ENCODE results near the gene ROR1.

Gene ROR1

DNA sequence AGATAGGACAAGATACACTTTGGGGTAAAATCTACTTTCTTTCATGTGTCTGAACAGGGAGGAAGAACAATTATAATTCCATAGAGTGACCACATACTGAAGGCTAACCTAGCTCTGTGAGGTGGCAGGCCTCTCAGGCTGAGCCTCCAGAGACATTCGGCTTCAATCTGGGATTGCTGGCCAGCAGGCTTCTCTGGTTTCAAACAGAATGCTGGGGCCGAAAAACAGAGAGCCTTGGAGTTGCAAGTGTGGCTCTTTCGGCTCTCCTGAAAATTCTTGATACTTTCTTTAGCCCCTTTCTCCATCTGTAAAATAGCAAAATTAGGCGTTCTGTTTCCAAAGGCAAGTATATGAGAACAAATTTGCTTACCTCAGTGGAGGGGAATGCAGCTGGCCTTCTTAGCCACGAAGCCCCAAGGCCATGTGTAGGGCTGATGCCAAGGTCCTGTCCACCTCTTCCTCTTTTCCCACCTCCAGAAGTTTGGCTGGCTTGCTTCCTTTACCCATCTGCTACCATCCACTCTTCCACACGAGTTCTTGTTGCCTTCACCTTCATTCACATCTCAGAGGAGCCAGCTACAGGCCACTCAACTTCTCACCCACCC lies 399.6 kb downstream of the ROR1 start:
- no peak for DNase-seq (ENCODE audit: low read depth, low spot score)

DNA sequence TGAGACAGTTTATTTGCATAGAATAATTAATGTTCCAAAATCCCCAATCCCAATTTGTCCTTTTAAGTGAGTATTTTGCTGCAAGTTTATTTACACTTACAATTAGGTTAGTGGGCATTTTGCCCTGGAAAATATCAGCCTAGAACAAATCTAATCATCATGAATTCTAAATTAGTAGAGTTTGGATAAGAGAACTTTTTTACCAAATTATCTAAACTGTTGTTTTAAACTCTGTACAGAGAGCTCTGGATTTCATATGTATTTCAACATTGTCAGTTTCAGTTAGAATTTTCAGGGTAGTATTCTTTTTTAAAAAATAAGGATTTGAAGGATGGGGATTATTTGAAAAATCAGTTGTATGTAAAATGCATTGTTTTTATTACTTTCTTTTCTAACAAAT lies 401.8 kb downstream of the ROR1 start:
- no peak for DNase-seq (ENCODE audit: low read depth, low spot score)

DNA sequence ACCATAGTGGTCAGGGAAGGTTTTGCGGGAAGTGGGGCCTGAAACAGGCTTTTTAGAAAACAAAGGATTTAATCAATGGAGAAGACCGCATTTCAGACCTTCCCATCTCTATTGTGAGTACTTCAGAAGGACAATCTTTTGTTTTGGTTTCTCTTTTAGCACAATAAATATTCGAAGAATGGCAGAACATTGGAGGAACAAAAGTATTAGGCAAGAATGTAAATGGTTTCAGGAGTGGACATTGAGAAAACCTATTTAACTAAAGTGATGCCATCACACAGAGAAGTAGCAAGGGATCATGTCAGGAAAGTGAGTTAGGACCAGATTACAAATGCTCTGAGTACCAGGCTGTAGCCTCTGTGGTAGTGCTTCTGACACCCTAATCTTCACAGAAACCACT lies 402.8 kb downstream of the ROR1 start:
- no peak for DNase-seq (ENCODE audit: low read depth, low spot score)

DNA sequence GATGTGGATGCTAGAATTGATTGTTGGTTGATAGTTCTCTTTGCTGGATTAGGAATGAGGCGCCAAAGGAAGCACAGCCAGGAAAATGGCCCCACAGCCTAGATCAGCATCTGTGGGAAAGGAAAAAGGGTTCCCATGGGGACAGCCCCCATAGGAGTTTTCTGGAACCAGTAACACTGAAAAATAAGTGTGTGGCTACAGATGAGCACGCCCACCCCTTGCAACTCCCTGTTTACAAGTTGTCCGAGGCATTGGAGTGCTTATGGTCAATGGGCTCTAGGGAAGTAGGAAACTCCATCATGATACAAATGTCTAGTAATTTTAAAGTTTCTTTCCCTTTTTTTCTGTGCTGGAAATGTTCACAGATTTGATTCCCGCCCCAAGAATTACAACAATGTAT lies 405.8 kb downstream of the ROR1 start:
- DNase-seq (ENCODE audit: low read depth, low spot score): no peak

DNA sequence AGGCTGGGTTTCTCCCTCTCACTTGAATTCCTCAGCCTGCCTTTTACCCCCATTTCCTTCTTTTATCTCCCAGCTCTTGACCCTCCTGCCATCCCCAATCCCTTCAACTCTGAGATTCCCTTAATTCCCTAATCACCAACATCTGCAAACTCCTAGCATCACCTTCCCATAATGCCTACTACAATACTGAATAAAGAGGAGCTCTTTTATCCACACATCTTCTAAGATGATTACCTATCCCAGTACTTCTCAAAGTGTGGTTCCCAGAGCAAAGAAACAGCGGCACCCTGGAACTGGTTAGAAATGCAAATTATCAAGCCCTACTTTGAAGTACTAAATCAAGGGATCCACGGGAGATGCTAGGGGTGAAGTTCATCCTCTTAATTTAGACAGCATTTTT lies 408.4 kb downstream of the ROR1 start:
- no peak for DNase-seq (ENCODE audit: low read depth, low spot score)

DNA sequence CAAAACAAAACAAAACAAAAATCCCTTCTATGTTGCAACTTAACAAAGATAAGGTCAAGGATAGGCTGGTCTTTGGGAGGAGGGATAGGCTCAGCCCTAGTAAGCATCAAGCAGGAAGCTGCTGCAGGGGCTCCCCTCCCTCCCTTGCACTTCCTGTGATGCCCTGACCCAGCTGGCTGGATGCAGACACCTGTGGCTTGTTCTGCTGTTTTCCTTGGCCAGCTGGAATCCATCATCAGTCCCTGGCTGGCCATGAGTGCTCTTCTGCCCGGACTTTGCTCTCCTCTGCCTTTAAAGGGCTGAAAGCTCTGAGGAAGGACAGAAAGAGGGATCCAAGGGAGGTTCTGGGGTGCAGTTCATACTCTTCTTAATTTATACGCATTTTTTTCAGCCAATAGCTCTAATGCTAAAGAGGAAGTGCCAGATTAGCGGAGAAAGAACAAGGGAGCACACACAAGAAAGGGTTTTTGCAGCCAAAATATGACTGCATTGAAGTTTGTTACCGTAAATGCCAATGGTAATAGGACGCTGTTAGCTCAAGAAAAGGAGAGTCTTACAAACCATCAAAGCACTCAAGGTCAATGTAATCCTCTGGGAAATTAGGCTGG lies 409.7 kb downstream of the ROR1 start:
- peak; percentile 25 for DNase-seq (ENCODE audit: low read depth, low spot score)

DNA sequence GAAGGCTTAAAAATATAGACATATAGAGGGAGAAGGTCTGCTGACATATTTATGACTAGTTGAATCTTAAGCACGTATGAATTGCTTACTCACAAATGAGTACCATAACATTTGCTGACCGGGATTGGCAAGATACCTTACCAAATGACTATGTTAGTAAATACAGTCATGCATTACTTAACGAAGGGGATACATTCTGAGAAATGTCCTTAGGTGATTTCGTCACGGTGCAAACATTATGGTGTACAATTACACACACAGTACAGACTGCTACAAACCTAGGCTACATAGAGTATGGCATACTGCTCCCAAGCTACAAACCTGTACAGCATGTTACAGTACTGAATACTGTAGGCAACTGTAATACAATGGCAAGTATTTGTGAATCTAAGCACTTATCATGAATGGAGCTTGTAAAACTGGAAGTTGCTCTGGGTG lies 410.2 kb downstream of the ROR1 start:
- DNase-seq (ENCODE audit: low read depth, low spot score): no peak

DNA sequence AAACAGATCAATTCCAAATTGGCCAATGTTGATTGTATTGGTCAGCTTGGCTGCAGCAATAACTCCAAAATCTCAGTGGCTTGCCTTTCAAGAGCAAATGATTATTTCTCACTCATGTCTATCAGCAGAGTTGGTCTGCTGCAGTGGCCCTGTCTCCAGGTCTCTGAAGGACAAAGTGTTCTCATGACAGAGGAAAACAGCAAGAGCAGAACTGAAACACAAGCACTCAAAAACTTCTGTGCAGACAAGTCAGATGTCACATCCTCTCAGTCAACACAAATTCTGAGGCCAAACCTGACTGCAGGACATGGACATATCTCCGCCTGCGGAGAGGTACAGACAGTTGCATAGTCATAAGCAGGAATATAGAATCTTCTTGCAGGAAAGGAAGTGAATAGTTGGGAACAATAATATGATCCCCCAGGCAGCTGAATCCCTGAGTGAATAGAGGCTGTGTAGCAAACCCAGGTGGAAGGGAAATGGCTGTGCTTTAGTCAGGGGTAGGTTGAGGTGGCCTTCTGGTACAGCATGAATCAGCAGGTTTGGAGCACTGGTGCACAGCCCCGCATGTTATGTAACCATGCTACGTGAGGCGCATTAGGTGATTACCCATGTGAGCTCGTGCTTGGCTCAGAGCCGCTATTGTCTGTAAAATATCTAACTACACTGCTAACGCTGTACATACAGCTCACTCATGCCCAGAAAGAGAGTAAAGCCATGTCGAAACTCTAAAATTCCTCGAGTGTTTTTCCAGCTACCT lies 412.5 kb downstream of the ROR1 start:
- DNase-seq (ENCODE audit: low read depth, low spot score): no peak

DNA sequence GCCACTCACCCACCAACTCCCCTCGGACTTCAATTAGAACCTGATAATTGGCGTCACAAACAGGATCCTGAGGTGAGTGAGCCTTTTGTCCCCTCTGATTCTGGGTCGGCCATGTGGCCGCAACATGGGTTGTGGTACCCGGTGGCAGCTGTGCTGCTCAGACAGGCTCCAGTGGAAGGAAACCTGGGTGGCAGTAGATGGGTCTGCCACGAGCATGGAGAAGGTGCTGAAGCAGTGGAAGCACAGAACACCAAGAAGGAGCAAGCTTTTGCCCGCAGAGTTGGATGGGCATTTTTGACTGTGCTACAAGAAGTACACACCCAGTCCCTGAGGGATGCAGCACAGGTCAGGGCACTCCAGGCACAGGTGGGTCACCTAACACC lies 413.1 kb downstream of the ROR1 start:
- DNase-seq (ENCODE audit: low read depth, low spot score): no peak

DNA sequence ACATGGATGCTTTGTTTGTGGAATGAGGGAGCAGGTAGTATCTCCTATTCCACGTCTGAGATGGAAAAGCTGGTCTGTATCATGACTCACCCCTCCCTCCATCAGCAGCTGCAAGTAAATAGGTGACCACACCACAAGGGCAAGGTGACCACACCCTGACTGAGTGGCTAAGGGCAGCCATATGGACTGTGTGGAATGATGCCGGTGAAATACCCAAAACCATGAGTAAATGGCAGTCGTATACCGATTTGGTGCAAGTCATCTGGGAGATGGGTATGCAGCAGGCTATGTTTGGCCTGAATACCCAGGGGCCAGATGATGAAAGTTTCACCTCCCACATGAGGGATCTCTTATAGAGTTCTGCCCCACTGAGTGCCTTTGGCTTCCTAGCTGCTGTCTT lies 413.8 kb downstream of the ROR1 start:
- DNase-seq (ENCODE audit: low read depth, low spot score): no peak

DNA sequence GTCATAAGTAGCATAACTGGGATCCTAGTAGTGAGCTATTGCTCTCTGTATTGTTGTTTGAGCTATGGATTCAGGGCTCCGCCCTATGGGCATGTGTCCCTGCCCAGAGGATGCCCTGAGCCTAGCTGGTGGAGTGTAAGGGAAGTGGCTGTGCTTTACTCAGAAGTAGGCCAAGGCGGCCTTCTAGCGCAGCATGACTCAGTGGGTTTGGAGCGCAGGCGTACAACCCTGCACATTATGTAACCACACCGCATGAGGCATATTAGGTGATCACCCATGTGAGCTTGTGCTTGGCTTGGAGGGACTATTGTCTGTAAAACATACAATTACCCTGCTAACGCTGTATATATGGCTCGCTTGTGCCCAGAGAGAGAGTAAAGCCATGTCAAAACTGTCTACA lies 418.5 kb downstream of the ROR1 start:
- no peak for DNase-seq (ENCODE audit: low read depth, low spot score)

DNA sequence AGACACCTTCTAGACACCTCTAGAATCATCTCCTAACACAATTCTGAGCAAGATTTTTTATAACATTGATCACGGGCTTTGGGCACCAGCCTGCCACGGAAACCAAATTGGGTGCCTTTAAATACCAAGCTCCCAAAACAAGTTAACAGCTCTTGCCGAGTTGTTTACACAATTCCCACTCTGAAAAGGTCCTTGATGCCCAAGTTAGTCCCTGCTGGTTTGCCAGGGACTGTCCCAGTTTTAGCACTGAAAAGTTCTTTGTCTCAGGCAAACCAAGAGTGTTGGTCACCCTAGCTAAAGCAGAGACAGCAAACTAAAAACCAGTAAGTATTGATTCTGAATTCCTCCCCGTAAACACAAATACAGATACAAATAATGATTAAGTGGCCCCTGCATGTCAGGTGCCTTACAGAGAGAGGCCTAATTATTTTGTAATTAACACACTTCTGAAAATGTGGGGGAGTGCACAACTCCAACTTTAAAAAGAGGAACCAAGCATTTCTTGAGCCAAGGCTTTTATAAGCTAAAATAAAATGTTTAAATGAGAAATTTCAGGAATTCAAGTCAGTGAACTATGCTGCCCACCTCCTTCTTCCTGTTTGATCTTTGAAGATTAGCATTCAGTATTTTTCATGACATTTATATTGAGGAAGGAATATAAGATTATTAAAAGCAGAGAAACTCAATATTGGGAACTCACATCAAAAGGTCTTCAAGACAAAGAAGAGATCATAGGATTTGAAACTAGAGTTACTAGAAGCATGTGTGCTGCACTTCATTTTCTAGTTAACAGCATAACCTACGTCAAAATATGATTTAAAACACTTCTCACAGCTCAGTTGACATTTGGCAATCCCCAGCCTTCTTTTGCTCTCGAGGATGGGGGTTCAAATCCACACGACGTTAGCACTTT lies 420.6 kb downstream of the ROR1 start:
- no peak for DNase-seq (ENCODE audit: low read depth, low spot score)

DNA sequence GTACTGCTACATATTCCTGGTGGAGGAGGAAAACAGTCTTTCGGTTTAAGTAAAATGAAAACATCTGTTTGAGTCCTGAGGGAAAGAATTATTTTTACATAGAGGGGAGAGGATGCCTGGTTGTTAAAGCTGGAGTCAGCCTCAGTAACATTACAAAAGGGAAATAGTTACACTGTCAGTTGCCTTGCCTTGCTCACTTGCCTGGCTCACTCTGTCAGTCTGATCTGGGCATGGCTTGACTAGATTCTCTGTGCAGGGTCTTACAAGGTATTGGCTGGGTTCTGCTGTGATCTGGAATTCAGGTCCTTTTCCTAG lies 421.2 kb downstream of the ROR1 start:
- no peak for DNase-seq (ENCODE audit: low read depth, low spot score)

DNA sequence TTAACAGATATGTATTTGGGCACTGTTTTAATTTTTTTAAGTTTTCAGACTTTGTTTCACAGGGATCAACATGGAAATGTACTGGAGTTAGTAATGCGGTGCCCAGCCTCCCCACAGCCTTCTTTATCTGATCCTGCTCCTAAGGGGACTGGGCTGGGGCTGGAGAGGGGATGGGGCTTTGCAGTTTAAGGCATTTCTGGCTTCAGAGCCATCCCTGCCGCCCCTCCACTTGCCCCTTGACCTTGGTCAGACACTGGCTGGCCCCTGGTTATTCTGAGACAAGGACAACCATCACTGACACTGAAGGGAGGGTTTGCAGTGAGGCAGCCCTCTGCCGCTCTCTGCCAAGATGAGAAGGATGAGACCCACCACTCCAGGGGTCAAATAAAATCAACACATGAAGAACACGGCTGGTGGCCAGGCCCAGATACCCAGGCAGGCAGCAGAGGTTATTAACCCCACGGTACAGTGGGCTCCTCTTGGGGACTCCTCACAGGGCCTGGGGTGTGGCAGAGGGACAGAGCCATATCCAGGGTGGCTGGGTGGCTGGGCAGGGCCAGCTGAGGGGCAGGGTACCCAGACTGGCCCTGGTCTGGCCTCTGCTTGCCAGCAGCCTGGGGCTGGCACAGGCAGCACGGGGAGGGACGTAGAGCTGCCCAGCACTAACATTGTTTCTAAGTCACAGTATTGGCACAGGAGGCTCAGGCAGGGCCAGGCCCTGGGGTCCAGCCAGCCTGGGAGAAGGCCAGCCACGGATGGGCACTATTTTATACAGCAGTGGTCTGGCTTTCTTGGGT lies 422.5 kb downstream of the ROR1 start:
- DNase-seq (ENCODE audit: low read depth, low spot score): no peak

DNA sequence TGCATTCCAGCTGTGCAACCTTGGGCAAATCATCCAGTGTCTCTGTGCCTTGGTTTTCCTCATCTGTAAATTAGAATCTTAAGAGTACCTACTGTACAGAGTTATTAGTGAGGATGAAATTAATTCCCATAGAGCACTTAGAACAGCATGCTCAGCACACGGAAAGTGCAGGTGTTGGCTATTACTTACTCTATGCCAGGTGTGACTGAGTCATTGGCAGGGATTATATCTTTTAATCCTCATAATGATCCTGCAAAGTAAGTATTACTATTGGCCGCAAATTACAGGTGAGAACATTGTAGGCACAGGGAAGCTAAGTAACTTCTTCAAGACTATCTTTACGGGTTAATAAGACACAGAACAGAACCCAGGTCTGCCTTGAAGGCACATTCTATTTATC lies 423.3 kb downstream of the ROR1 start:
- no peak for DNase-seq (ENCODE audit: low read depth, low spot score)

DNA sequence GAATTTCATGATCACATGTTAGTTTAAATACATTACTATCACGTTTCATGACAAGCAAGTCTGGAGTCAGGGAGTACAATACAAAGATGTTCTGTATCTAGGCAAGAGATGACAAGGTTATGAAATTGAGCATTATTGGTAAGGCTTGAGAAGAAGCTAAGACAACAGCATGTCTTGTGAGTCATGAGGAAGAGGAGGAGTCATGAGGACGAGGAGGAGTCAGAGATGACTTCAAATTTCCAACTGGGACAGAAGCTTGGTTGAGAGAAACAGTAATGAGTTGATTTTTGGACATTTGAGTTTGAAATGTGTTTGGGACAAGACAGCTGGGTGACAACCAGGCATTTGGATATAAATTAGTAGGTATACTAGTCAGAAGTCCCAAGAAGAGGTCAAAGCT lies 425.3 kb downstream of the ROR1 start:
- no peak for DNase-seq (ENCODE audit: low read depth, low spot score)

DNA sequence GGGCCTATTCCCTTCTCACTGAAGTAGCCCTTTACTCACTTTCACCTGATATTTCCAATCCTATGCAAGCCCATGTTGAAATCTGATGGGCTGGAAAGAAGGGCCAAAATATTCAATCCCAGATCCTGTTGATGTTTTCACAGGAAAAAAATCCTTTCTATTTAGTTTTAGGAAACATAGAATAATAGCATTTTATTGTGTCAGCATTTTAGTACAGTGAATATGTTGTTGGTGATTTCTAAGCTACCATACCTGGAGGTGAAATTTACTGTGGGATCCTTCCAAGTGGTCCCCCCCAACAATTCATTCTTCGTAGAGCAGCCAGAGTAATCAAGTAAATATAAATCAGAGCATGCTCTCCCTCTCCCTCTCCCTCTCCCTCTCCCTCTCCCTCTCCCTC lies 426.2 kb downstream of the ROR1 start:
- no peak for DNase-seq (ENCODE audit: low read depth, low spot score)

DNA sequence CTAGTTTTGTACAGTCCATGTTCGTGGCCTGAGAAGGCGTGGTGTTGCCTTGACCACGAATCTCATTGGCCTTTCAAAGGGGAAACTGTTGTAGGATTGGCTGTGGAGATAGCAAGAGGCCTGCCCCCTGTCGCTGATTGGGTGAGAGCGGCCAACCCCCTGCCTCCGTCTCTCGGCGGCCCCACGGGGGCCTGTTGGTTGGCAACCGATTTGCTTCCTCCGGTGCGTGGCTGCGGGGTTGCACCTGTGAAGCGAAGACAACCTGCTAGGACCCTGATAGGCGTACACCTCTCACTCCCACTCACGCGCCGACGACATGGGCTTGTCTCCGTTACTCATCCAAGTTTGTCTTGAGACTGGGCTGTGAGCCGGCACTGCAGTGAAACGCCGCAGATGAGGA lies 429.6 kb downstream of the ROR1 start, which contains the start of gene UBE2U:
UBE2U (plus strand) TSS at position 204 of the 400 bp plus-strand sequence. CDS start 428 bp downstream, outside the sequence.
- DNase-seq (ENCODE audit: low read depth, low spot score): no peak

DNA sequence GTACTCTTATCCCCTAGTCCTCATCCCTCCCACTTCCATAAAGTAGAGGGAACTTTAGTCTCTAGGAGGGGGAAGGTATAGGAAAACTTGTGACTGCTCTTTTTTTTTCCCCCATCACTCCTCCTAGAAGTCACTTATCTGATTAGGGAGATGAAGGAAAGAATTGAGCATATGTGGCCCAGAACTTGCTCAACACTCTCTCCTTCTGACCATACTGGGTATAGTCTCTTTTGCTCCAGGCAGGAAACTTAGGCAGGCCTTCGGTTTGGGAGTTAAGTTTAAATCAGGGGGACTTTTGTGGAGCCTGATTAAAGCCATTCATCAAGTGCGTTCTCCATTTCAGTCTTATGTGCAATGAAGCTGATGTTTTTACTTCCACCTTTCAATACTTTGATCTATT lies 435.4 kb downstream of the ROR1 start:
- DNase-seq (ENCODE audit: low read depth, low spot score): no peak

DNA sequence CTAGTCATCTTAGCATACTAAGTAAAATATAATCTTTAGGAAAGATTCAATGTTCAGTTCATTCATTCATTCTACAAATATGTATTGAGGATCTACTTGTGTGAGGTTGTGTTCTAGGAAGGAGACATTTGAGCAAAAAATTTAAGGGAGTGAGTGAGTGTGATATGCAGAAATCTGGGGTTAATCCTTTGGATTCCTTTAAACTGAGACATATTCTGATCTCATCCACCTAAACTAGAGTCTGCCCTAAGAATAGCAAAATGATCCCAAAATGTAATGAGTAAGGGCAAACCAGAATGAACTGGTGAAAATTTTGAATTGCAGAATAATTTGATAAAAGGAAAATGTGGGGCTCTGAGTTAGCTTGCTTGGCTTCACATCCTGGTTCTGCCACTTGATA lies 438.2 kb downstream of the ROR1 start:
- no peak for DNase-seq (ENCODE audit: low read depth, low spot score)

DNA sequence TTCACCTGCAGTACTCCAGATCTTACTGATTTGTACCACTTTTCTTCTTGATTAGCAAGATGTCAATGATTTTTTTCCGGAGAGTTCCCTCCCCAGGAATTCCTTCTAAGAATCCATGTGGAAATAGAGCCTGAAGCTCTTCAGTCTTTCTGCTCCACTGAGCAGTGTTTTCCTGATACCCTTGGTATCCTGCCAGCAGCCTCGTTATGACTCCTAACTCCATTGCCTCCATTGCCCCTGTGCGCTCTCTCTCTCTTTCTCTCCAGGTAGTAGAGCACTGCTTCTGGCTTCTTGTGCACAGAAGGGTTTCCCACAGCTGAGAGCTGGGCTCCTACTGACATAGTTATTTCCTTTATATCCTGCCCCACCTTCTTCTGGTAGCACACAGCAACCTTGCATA lies 441.8 kb downstream of the ROR1 start:
- no peak for DNase-seq (ENCODE audit: low read depth, low spot score)
